ENCODE results near the gene SPOCK1. TPM values are rescaled to one million over a fixed set of nuclear protein-coding genes. Genes with fewer than 3 reads are reported as not detected.

SPOCK1 gene
- total and polyA plus RNA-seq, 2 of the 4 experiments (the other 2 are of a cell fraction) = 5.0 to 20.3 TPM

GRCh38 chr5:137407090-137407489 is 92.0 kb downstream of the SPOCK1 start:
- H3K9me3 ChIP-seq (ENCODE audit: control insufficient read depth, insufficient read depth, low read length) = no peaks in the 10 kb centered on the region
- no peak for TF ChIP-seq MAFK (IDR thresholded peaks at IDR 0.05; ENCODE audit: low read depth, low read length)
- TF ChIP-seq, protein P1, sequence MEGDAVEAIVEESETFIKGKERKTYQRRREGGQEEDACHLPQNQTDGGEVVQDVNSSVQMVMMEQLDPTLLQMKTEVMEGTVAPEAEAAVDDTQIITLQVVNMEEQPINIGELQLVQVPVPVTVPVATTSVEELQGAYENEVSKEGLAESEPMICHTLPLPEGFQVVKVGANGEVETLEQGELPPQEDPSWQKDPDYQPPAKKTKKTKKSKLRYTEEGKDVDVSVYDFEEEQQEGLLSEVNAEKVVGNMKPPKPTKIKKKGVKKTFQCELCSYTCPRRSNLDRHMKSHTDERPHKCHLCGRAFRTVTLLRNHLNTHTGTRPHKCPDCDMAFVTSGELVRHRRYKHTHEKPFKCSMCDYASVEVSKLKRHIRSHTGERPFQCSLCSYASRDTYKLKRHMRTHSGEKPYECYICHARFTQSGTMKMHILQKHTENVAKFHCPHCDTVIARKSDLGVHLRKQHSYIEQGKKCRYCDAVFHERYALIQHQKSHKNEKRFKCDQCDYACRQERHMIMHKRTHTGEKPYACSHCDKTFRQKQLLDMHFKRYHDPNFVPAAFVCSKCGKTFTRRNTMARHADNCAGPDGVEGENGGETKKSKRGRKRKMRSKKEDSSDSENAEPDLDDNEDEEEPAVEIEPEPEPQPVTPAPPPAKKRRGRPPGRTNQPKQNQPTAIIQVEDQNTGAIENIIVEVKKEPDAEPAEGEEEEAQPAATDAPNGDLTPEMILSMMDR (conservative IDR thresholded peaks at IDR 0.05; ENCODE audit: low read depth, low read length) = no peak
- TF ChIP-seq RFX5 (IDR thresholded peaks at IDR 0.05; ENCODE audit: low read depth, low read length) = no peak
- TF ChIP-seq MXI1 (IDR thresholded peaks at IDR 0.05; ENCODE audit: borderline replicate concordance, low read depth, low read length) = no peak
- TF ChIP-seq RAD21 (IDR thresholded peaks at IDR 0.05; ENCODE audit: low read length) = no peak
- TF ChIP-seq BHLHE40 (IDR thresholded peaks at IDR 0.05; ENCODE audit: low read depth, low read length) = no peak
- no peak for TF ChIP-seq RCOR1 (IDR thresholded peaks at IDR 0.05; ENCODE audit: insufficient replicate concordance, low read length)
- no peak for TF ChIP-seq SMC3 (IDR thresholded peaks at IDR 0.05; ENCODE audit: low read depth, low read length)
- no peaks in the 10 kb centered on the region for H4K20me1 ChIP-seq (ENCODE audit: insufficient read depth, low read length)
- no peak overlapping the region for H3K14ac ChIP-seq (replicated peaks; ENCODE audit: low read depth, low read length)
- H3K4me3 ChIP-seq (ENCODE audit: insufficient read depth, low read depth, low read length) = no peak overlapping the region
- H3K9ac ChIP-seq (ENCODE audit: low read depth, low read length) = no peak overlapping the region
- H3K18ac ChIP-seq (ENCODE audit: low read depth, low read length) = no peak overlapping the region
- H3K27me3 ChIP-seq (ENCODE audit: control insufficient read depth, insufficient read depth, low read length) = no peaks in the 10 kb centered on the region
- H3K56ac ChIP-seq (ENCODE audit: extremely low read depth, insufficient read depth, low read length) = no peak overlapping the region
- no peak overlapping the region for H2AK5ac ChIP-seq (ENCODE audit: low read depth, low read length)
- H3K4me2 ChIP-seq (ENCODE audit: low read depth, low read length) = no peak overlapping the region
- in situ Hi-C loops (cut with MboI; ENCODE audit: low sequenced_read_pairs) (no loop called here), intact Hi-C loops (cut with micrococcal nuclease) (no loop called here), dilution Hi-C loops (cut with HindIII; ENCODE audit: low sequenced_read_pairs, unreplicated experiment) (no loop called here)
- H3K79me1 ChIP-seq (ENCODE audit: low read depth in 1 of 2, low read length in 2 of 2) = no peaks in the 10 kb centered on the region
- H2AK9ac ChIP-seq (replicated peaks; ENCODE audit: low read depth, low read length, poor library complexity) = no peak overlapping the region
- no CpG with 5 or more reads among the region's 2 CpGs for WGBS, 2 experiments (ENCODE audit: extremely low coverage in 2 of 2, insufficient read length in 1 of 2)
- H3K23ac ChIP-seq (ENCODE audit: low read depth, low read length) = no peak overlapping the region
- ATAC-seq (ENCODE audit: low read depth) (no peak), DNase-seq (no peak)
- no peaks in the 10 kb centered on the region for H3K36me3 ChIP-seq (ENCODE audit: control insufficient read depth, insufficient read depth, low read length)
- no peak overlapping the region for H3K4ac ChIP-seq (ENCODE audit: low read depth, low read length)
- H4K5ac ChIP-seq (ENCODE audit: low read depth, low read length) = no peak overlapping the region
- ChIA-PET CTCF (no interaction called here), POLR2A (ENCODE audit: unreplicated experiment) (no interaction called here)
- no peak overlapping the region for H2BK120ac ChIP-seq (ENCODE audit: low read depth, low read length)
- no peak overlapping the region for H4K8ac ChIP-seq (ENCODE audit: low read depth in 2 of 2, low read length in 2 of 2)
- H2AFZ ChIP-seq (replicated peaks; ENCODE audit: low read length, poor library complexity) = no peak overlapping the region
- no peaks in the 10 kb centered on the region for H3K9me1 ChIP-seq (ENCODE audit: insufficient read depth, low read length)
- H3K4me1 ChIP-seq (ENCODE audit: control insufficient read depth, insufficient read depth, low read length) = no peaks in the 10 kb centered on the region
- no peak overlapping the region for H2BK15ac ChIP-seq (ENCODE audit: low read depth, low read length)
- no peak overlapping the region for H3K27ac ChIP-seq (ENCODE audit: insufficient read depth, low read length)
- H2BK5ac ChIP-seq (ENCODE audit: low read depth, low read length, poor library complexity, severe bottlenecking) = no peak overlapping the region
- no peak overlapping the region for H2BK20ac ChIP-seq (ENCODE audit: low read depth, low read length)
- H4K91ac ChIP-seq (ENCODE audit: insufficient read depth, low read depth, low read length) = no peak overlapping the region
- no TSS peak for BruUV-seq (replicated peaks)

Data from IMR-90 (cell line).